ENCODE results near the gene DCLK2. TPM values are rescaled to one million over a fixed set of nuclear protein-coding genes. Genes with fewer than 3 reads are reported as not detected.

The DCLK2 gene
- total RNA-seq: 1 to 10 TPM; 4.4 to 9.8 (median 7.2) TPM
- 1 to 10 TPM; 5.0 to 8.0 TPM for polyA plus RNA-seq
- long read RNA-seq, donor 1, partial matches to known transcripts: 1 of 3 reads
- long read RNA-seq, donor 1, other reads (novel, unspliced or antisense): 2 of 3 reads
- long read RNA-seq, donor 2: 0 reads
- long read RNA-seq, donor 3, partial matches to known transcripts: 1 of 4 reads
- long read RNA-seq, donor 3, other reads (novel, unspliced or antisense): 3 of 4 reads

DNA sequence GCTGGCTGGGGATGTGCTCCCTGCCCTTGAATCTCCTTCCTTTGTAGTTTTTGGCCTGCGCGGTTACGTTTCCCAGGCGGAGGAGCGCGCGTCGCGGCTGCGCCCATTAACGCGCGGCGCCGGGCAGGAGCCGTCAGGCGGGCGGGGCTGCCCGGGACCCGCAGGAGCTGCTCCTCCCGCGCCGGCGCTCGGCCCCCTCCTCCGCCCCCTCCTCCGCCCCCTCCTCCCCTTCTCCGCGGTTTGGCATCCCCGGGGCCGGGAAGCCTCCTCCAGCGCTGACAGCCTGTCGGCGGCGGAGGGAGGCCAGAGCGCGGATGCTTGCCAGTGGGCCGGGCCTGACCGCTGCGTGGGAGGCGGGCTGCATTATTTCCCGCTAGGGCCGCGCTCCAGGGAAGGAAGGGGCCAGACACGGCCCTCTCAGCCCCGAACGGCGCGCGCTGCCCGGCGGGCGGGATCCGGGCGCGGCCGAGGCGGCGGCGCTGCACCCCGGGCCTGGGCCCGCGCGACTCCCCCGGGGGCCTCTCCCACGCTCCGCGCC is at the start of gene DCLK2:
DCLK2 (plus strand) TSS at position 405 of the 538 bp plus-strand sequence. CDS start 583 bp downstream, outside the sequence.
- intact Hi-C loops (cut with DNase I): loop anchor here in 2 of 4 donors (10.0 kb wide), 2 partner anchors 127 to 137 kb away; no protein-coding TSS in a partner anchor

DNA sequence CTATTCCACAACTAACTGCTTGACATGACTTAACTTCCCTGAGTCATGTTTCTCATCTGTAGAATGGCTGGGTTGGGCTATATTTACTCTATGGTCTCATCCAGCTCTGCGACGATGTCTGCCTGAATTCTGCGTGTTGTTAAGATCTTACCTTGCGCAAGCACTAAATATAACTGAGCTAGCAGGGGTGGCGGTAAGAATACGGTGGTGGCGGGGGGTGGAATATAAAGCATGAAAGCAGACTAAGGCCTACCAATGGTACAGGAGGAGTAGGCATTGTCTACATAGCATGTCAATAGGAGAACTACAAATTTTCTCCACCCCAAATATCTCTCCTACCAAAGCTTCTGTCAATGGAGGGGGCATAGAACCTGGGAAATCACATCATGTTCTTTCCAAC is 45.7 kb upstream of the DCLK2 start:
- no peaks in the 10 kb centered on the region for H3K27me3 ChIP-seq
- no peaks in the 10 kb centered on the region for H3K36me3 ChIP-seq
- H3K4me3 ChIP-seq: no peak overlapping the region
- TF ChIP-seq POLR2A (IDR thresholded peaks at IDR 0.05): no peak
- no peak for TF ChIP-seq EP300 (IDR thresholded peaks at IDR 0.05)
- H3K9me3 ChIP-seq: no peaks in the 10 kb centered on the region
- no peak overlapping the region for H3K27ac ChIP-seq
- 81 to 98% (median 83%) methylated on average over 7 of the region's 7 CpGs for WGBS, 3 donors
- H3K4me1 ChIP-seq (ENCODE audit: insufficient read depth): no peaks in the 10 kb centered on the region
- intact Hi-C loops (cut with DNase I): no loop called here
- no peak for DNase-seq

More for the DNA sequence above, at the start of gene DCLK2:
- Histone ChIP-seq H3K9me3 (no peaks in the 10 kb centered on the region), H3K4me1 (ENCODE audit: insufficient read depth) (peaks cover 4% of the 10 kb centered on the region), H3K4me3 (peak within 1 kb of the TSS; percentile 57), H3K27ac (peak within 1 kb of the TSS; percentile 83 to 93), H3K27me3 (no peaks in the 10 kb centered on the region), H3K36me3 (no peaks in the 10 kb centered on the region)
- WGBS, 3 donors: 0 to 1% (median 0%) methylated on average over 20 to 67 of the region's 68 CpGs
- peak; percentile 86 to 94 (median 92) for DNase-seq
- TF ChIP-seq, protein P1, sequence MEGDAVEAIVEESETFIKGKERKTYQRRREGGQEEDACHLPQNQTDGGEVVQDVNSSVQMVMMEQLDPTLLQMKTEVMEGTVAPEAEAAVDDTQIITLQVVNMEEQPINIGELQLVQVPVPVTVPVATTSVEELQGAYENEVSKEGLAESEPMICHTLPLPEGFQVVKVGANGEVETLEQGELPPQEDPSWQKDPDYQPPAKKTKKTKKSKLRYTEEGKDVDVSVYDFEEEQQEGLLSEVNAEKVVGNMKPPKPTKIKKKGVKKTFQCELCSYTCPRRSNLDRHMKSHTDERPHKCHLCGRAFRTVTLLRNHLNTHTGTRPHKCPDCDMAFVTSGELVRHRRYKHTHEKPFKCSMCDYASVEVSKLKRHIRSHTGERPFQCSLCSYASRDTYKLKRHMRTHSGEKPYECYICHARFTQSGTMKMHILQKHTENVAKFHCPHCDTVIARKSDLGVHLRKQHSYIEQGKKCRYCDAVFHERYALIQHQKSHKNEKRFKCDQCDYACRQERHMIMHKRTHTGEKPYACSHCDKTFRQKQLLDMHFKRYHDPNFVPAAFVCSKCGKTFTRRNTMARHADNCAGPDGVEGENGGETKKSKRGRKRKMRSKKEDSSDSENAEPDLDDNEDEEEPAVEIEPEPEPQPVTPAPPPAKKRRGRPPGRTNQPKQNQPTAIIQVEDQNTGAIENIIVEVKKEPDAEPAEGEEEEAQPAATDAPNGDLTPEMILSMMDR (IDR thresholded peaks at IDR 0.05): peak in 1 of 3 donors; percentile 17
- TF ChIP-seq POLR2A (IDR thresholded peaks at IDR 0.05): peak; percentile 21
- TF ChIP-seq EP300 (IDR thresholded peaks at IDR 0.05): no peak

DNA sequence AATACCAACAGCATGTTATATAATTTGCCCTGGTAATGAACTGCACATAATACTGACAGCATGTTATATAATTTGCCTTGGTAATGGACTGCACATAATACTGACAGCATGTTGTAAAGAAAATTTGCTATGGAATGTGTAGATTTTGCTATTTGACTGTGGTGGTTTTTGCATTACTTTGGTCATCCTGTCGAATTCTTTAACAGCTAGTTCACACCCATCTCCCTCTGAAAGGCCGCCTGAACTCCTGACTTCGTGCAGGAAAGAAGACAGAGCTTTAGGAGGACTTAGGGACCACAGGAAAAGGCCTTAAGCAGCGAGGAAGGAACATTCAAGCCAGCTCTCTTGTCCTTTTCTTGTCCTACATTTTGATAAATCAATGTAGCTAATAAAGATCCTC is 45.2 kb upstream of the DCLK2 start:
- Histone ChIP-seq H3K9me3 (no peaks in the 10 kb centered on the region), H3K27me3 (no peaks in the 10 kb centered on the region), H3K4me1 (ENCODE audit: insufficient read depth) (no peaks in the 10 kb centered on the region), H3K27ac (no peak overlapping the region), H3K4me3 (no peak overlapping the region), H3K36me3 (no peaks in the 10 kb centered on the region)
- 72 to 78% (median 75%) methylated on average over 4 of the region's 4 CpGs for WGBS, 3 donors
- intact Hi-C loops (cut with DNase I): no loop called here
- TF ChIP-seq, protein P1 (IDR thresholded peaks at IDR 0.05): no peak
- TF ChIP-seq EP300 (IDR thresholded peaks at IDR 0.05) (no peak), POLR2A (IDR thresholded peaks at IDR 0.05) (no peak)
- no peak for DNase-seq

DNA sequence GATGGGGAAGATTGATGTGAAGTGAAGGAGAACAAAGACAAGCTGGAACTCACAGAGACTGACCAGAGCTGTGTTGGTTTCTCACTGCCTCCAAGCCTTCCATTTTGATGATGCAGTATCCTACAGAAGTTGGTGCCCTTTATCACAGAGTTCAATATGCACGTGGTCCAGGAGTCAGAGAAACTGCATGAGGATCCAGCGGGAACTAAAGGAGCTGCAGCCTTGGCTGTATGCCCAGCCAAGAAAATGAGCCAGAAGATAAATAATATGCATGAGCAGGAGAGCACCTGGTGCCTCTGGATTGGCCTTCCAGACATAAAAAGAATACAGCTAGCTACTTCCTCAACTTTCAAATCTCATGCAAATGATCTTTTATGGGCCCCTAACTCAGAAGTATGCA is 44.3 kb upstream of the DCLK2 start:
- Histone ChIP-seq H3K27ac (no peak overlapping the region), H3K9me3 (no peaks in the 10 kb centered on the region), H3K27me3 (no peaks in the 10 kb centered on the region), H3K4me3 (no peak overlapping the region), H3K36me3 (no peaks in the 10 kb centered on the region), H3K4me1 (ENCODE audit: insufficient read depth) (no peaks in the 10 kb centered on the region)
- no peak for DNase-seq
- 2 to 5% (median 3%) methylated on average over 2 of the region's 2 CpGs for WGBS, 3 donors
- intact Hi-C loops (cut with DNase I): no loop called here
- TF ChIP-seq, protein P1 (IDR thresholded peaks at IDR 0.05): no peak
- TF ChIP-seq EP300 (IDR thresholded peaks at IDR 0.05) (no peak), POLR2A (IDR thresholded peaks at IDR 0.05) (no peak)

DNA sequence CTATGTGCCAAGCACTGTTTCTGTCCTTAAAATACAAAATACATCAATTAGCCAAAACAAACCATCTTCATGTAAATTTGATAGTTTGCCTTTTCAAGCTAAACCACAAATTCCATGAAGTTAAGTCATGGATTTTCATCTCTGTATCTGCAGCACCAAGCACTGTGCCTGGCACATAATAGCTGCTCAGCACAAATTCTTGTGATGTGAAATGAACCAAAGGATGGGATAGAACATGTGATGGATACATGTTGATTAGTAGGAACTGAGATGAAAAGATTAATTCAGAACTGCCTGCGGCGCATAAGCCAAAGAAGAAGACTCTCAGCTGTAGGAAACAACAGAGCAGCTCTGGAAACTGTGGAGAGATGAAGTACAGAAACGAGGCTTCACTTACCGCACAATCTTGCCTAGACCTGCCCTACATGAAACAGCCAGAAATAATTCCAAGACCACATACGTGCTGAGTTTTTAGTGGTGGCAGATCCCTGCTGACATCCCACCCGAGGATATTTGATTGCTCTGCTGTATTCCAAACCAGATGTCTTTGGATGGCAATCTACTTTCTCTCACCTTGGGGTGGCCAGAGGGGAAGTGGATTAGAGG is 40.9 kb upstream of the DCLK2 start:
- DNase-seq: no peak
- Histone ChIP-seq H3K27me3 (no peaks in the 10 kb centered on the region), H3K4me3 (no peak overlapping the region), H3K9me3 (no peaks in the 10 kb centered on the region), H3K36me3 (no peaks in the 10 kb centered on the region), H3K4me1 (ENCODE audit: insufficient read depth) (no peaks in the 10 kb centered on the region), H3K27ac (no peak overlapping the region)
- intact Hi-C loops (cut with DNase I): no loop called here
- 75 to 79% (median 77%) methylated on average over 6 of the region's 6 CpGs for WGBS, 3 donors
- TF ChIP-seq EP300 (IDR thresholded peaks at IDR 0.05): no peak
- no peak for TF ChIP-seq POLR2A (IDR thresholded peaks at IDR 0.05)
- TF ChIP-seq, protein P1 (IDR thresholded peaks at IDR 0.05): no peak

Measured in ovary (tissue), 10 donors.